GM21619 (cell line): ENCODE data around the gene ZG16B.

Experiments
- ATAC-seq: cut with Tn5 transposase; IDR thresholded peaks from one replicate; pipeline ENCODE4 v1.9.1; 2021; ENCODE audit not compliant: unreplicated experiment

The ZG16B gene

DNA sequence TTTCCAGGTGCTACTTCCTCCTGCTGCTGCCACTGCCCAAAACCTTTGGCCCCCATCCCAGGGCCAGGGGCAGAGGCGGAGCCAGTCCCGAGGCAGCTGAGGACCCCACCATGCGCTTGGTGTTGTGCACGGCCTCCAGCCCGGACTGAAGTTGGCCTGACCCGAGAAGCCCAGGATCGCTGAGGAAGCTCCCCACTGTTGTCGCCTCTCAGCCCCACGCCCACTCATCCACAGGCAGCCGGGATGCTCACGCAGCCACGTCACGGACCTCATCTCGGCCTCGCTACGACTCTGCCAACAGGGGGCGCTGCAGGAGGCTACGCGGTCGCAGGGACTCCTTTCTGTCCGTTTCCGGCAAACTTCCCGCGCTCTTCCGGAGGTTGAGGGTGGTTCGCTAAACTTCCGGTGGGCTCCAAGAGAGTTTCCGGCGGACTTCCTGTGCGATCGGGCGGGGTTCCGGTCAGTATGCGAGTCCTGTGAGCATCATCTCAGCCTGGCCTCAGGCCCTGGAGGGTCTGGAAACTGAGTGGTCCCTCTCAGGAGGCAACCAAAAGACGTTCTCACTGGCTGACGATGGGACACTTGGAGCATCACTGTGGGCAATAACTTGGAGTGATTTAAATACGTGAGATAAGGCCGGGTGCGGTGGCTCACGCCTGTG is 12.4 kb downstream of the ZG16B start:
- no peak for ATAC-seq

DNA sequence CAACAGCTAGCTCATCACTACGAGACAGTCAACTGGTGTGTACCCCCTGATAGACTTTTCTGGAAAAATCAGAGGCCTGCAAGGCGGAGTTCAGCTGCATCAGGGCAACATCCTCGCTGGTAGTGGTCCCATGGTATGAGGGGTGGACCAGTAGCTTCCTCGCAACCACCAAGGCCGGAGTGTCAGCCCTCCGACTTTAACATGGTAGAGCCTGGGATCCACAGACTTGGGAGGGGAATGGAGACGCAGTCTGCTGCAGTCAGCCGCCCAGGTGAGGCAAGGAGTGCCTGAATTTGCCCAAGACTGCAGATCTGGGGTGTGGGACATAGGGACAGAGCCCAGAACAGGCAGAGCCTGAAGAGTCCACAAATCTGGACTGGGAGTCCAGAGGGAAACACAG is 13.4 kb downstream of the ZG16B start:
- no peak for ATAC-seq

DNA sequence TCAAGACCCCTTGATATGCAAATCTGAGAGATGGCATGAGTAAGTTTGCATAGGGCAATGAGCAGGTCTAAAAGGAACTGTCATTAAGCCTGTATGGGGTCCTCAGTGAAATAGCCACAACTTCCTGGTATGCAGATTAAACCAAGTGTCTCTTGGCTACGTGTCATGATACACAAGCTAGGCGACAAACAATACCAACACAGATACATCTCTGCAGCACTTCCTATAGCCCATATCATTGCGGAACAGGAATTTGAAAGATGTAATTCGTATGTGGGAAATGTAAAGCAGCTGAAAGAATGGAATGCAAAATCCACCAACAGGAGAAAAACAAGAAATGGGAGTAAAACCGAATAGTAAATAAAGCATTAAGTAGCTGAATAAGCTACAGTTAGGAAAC is 15.0 kb downstream of the ZG16B start:
- ATAC-seq, result no peak

DNA sequence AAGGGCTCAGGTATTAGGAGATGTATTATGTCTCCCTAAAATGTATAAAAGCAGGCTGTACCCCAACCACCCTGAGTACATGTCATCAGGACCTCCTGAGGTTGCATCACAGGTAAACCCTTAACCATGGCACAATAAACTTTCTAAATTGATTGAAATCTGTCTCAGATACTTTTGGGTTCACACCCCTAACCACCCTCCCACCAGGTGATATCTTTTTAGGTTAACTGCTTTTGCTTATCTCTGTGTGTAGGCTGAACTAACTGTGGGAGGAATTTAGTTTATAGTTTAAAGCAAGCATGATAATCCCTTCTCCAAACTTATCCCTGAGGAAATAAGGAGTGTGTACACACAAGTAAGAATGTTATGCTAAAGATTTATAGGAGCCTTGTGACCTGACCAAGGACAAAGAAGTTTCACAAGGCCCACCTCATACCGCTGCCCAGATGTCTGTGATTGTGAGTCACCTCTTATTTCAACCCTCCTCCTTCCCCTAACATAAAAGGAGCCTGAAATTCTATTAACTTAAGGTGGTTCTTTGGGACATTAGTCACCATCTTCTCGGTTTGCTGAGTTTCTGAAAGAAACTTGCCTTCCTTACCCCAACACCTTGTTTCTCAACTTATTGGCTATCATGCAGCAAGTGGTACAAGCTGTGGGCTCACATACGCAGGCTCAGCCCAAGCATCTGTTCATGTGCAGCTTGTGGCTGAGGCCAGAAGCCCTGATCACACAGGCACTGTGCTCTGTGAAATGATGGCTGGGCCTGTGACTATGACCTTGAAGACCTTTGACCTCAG is 16.6 kb downstream of the ZG16B start:
- no peak for ATAC-seq

DNA sequence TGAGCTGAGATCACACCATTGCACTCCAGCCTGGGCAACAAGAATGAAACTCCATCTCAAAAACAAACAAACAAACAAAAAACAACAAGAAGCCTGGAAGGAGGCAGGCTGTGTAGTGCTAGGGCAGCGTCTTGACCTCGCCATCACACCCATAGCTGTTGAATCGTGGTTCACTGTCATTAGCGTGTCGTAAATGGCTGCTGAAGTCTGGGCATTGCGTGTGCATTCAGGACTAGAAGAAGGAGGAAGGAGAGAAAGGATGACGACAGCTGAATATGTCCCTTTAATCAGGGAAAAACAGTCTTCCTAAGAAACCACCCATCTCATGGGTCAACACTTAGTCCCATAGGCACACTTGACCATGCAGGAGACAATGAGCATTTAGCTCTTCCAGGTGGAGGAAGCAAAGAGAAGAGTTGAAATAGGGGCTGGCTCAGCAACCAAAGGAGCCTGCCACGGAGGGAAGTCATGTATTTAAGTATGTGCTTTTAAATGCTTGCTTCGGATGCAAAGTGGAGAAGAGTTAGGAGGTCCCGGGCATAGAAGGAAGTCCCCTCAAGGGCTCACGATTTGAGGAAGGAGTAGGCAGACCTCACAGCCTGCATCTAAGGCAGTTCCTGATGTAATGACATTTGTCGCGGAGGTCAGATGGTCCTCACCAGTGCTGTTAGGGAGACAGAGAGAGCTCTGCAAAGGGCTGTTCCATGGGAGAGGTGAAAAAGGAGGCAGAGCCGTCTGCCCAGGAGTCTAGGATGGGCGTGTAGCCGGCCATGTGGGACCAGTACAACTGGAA is 19.0 kb downstream of the ZG16B start:
- ATAC-seq, result no peak

DNA sequence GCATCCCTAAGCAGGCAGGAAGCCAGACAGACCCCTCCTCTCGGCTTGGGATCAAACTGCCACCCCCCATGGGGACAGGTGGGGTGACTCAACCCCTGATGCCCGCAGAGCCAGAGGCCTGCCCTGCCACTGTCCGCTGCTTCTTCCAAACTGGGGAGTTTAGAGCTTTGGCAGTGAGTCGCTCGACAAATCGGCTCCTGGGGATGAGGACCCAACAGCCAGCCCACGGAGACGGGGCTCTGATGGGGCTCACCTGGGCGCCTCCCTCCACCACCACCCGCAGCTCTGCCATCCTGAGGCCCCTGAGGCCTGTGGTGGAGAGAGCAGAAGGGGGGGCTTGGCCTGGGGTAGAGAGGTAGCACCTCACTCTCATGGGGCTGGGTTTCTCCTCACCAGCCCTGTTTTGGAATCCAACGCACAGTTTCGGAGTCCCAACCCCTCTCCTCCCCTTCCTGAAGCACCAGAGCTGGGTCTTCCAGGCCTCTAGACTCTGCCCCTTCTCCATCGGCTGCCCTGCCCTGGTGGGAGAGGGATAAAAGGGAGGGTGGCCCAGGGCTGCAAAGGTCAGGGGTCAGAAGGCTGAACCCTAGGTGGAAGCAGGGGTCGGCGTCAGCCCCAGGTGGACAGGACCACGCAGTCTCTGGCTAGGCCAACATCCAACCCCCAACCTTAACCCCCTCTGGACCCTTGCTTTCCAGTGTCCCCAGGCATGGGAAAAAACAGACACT is 22.1 kb downstream of the ZG16B start:
- no peak for ATAC-seq

DNA sequence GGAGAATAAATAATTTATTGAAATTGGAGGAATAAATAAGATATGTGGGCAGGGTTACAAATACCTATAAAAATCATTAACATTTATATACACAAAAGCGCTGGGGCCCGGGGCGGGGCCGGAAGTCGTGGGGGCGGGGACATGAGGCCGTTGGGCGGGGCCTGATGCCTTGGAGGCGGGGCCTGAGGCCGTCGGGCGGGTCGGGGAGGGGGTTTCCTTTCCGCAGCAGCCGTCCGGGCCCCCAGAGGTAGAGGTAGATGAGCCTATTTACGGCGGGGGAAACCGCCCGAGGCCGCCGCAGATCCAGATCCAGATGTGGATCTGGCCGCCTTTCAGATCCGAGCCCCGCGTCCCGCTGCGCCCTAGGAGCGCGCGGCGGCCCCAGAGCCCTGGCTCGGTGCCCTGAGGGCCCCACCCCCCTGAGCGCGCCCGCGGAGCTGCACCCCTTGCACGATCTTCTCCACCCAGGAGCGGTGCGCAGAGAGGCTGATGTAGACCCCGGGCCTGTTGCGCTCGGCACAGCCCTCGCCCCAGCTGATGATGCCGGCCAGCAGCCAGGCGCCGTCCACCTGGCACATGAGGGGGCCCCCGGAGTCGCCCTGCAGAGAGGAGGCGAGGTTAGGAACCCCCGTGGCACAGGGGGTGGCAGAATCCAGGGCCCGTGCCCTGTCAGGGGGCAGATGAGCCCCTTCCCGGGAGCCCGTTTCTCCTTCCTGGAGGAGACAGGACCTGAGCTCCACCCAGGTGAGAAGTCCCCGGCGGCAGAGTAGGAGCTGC is 22.8 kb downstream of the ZG16B start:
- no peak for ATAC-seq

DNA sequence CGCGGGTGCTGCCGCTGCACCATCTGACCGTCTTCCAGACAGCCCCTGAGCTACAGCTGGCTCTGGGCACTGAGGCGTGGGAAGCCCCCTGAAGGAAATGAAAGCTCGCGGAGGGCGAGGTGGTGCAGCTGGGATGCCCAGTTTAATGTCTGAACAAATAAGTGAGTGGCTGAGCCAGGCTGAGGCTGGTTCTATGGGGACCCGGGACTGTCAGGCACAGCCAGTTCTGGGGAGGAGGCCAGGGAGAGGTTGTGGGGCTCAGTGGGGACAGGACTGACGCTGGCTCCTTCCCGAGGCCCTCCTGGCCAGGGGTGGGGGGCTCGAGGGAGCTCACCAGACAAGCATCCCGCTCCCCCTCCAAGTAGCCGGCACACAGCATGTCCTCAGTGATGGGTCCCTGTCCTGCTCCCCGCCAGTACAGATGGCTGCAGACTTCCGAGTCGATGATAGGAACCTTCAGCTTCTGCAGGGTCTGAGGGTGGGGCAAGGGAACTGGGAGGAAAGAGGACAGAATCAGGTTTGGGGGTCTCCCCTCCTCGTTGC is 23.5 kb downstream of the ZG16B start:
- ATAC-seq, result no peak

DNA sequence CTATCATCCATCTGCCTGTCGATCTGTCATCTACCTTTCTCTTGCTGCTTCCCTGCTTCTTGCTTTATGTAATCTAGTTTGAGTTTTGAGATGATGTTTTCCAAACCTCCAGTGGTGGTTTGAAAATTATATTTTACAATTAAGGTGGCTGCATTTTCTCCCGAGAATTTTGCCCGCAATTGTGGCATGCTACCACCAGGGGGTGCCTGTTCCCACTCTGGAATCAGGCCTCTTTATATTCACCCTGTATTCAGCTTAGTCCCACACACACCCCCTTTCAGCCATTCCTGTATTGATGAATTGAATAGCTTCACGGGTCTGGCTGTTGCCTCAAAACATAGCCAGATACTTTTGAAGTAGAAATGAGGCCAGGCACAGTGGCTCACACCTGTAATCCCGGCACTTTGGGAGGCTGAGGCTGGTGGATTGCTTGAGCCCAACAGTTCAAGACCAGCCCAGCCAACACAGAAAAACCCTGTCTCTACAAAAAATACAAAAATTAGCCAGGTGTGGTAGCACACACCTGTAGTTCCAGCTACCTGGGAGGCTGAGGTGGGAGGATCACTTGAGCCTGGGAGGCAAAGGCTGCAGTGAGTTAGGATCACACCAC is 24.7 kb downstream of the ZG16B start:
- no peak for ATAC-seq

DNA sequence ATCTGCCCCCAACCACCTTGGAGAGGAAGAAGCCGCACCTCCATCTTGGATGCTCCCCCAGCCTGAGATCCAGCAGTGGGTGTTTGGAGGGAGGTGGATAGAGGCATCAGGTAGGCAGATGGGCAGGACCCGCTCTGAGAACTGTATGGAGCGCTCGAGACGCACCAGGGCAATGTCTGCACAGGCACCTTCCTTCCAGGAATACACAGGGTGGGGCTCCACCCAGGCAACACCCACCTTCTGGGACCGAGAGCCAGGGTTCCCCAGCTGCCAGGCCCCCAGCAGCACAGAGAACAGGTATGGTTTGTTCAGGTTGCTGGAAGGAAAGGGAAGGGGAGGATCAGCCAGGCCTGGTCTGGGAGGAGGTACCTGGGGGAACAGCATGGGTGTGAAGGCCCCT is 25.4 kb downstream of the ZG16B start:
- ATAC-seq, result no peak

DNA sequence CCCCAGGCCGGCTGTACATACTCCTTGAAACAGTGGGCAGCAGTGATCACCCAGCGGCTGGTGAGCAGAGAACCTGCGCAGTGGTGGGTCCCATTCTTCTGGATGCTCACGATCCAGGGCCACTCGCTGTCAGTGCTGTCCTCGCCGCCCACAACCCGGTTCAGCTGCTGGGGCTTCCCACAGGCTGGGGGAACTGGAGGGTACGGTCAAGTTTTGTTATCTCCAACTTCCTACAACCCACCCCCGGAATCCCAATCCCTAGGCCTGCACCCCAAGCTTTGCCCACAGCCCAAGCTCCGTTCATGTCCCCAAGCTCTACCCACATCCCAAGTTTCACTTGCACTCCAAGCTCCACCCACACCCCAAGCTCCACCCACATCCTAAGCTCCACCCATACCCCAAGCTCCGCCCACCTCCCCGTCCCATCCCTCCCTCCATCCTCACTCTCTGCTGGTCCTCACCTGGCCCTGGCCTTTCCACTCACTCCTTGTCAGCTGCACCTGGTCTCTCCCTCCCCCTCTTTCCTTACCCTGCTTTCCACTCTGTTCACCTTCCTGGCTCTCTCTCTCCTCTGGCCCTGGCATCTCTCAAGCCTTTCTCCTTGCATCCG is 26.1 kb downstream of the ZG16B start:
- no peak for ATAC-seq

DNA sequence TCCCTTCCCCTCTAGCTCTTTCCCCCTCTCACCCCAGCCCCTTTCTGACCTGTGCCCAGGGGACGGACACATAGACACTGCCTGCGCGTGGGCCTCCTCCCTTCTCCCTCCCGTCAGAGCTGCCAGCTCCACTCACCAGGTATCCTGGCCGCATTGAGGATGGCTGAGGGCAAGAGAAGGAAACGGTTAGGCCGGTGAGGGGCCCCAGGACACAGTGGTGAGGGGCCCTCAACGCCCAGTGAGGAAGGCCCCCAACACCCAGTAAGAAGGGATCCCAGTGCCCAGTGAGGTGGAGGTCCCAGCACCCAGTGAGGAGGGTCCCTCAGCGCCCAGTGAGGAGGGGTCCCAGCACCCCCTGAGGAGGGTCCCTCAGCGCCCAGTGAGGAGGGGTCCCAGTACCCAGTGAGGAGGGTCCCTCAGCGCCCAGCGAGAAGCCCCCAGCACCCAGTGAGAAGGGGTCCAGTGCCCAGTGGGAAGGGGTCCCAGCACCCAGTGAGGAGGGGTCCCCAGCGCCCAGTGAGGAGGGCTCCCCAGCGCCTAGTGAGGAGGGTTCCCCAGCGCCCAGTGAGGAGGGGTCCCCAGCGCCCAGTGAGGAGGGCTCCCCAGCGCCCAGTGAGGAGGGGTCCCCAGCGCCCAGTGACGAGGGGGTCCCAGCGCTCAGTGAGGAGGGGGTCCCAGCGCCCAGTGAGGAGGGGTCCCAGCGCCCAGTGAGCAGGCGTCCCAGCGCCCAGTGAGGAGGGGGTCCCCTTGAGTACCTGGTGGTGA is 26.8 kb downstream of the ZG16B start:
- no peak for ATAC-seq

DNA sequence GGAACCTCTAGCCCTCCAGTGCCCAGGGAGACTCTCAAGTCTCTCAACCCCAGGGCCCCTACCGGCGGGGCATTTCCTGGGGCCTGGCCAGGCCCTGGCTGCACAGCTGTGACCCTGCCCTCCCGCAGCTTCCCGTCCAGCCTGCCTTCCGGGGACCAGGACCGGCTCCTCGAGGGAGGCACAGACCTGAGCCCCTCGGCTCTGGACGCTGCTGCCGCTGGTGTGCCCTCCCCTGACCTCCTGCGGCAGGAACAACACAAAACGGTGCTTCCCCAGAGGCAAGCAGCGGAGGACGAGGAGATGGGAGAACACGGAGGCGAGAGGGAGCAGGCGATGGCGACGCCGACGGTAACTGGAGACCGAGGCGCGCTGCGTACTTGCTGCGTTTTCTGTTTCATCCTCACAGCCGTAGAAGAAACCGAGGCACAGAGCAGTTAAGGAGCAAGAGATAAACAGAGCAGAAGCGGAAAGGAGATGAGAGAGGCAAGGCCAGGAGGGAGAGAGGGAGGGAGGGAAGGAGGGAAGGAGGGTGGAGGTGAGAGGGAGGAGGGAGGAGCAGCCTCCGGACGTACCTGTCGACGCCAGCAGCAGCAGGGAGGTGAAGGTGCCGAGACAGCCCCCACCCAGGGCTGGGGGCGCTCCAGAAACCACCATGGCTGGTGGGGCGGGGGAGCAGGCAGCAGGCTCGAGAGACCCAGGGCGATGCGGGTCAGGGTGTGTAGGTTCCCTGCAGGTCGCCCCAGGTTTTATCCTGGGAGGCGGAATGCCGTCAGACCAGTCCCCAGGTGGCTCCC is 27.5 kb downstream of the ZG16B start, which contains the start of gene PRSS22:
Gene PRSS22, minus strand, starts transcription at position 720 of the 794 bp plus-strand sequence. Its CDS starts 66 bp downstream, at position 654.
- ATAC-seq, result no peak

DNA sequence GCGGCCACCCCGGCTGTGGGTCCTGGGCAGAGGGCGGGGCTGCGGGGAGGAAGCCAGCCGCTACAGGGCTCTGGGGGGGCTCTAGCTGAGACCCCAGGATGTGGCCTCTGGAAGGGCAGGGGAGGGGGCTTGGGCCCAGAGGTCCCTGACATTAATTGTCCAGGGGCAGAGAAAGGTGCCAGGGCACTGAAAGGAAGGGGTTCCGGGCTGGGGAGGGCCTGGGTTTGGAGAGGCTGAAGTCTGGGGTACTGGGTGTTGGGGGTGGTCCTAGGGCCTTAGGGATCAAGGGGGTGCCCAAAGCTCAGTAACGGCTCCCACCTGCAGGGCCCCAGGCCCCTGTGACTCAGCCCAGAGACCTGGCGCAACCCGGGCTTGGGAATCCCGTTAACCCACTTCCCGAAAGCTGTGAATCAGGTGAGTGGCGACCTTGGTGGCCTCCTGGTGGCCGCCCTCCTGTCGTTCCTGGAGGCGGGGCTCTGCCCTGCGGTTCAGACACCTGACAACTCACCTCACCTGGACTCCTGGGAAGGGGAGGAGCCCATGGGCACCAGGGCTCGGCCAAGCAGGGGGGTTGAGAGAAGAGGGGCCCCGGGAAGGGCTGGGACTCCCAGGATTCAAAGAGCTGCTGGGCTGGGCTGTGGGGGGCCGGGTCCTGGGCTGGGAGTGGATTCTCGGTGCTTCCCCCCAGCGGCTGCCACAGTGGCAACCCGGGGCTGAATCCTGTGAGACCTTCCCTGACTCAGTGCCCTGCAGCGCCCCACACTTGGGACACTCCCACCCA is 28.3 kb downstream of the ZG16B start:
- no peak for ATAC-seq

DNA sequence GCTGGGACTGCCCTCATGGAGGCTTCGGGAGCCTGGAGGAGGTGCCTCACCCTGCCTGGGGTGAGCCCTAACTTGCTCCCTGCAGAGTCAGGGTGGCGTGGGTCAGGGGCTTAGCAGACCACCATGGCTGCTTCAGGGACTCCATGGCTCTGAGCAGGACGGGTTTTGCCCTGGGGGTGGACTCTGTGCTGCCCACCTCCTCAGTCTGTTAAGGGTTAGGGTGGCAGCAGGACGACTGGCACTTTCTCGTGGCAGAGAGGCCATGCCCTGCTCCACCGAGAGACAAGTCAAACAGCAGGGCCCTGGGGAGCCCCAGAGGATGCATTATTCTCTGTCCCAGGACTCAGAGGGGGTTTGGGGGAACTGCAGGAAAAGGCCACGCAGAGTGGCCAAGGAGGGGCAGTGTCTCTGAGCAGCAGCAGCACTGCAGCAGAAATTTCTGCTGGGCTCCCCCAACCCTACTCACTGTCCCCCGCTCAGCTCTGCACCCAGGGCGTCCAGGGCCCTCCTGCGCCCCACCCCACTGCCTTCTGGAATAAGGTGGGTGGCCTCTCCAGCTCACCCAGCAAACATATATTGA is 29.7 kb downstream of the ZG16B start:
- no peak for ATAC-seq

DNA sequence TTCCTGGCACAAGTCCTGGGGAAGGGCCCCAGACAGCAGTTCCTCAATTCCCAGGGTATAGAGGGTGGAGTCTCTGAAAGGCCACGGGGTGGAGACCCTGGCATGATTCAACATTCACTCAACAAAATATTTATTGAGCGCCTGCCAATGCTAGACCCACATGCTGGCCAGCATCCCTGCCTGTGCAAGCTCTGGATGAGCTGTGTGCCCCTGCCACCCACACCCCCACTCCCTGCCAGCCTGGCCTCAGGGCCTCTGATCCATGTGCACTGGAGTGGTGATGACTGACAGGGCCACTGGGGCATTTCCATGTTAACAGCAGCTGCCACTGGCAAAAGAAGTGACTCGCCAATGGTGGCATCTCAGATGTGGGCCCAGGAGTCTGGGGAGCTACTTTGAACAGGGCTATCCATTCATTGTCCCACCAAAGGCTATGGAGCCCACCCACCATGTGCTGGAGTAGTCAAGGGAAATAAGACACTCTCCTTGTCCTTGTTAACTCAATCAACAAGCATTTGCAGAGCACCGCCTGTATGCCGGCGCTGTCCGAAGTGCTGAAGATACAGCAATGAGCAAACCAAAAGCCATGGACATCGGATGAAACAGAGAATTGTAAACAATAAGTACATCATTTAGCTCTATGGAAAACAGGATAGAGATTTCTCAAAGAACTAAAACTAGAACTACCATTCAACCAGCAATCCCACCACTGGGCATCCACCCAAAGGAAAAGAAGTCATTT is 30.9 kb downstream of the ZG16B start:
- no peak for ATAC-seq
